Stimulated activated CD4-positive, alpha-beta T cell treated with anti-CD3 and anti-CD28 coated beads, Interleukin-4, amount 100 ng/mL, for 24 hours (primary cell): Measurements from ENCODE around the gene REEP5.
A peak's percentile ranks its signal among the peaks of the same experiment; 100 is the strongest.
"Not testable (repeated sequence)": the region's sequence is repeated elsewhere in the genome, so short reads cannot be mapped to it uniquely, and the experiment has no call there.

Experiments used
- DNase-seq: peaks from one replicate; pipeline ENCODE4 v3.0.0-alpha.2; 2020

The REEP5 gene

DNA sequence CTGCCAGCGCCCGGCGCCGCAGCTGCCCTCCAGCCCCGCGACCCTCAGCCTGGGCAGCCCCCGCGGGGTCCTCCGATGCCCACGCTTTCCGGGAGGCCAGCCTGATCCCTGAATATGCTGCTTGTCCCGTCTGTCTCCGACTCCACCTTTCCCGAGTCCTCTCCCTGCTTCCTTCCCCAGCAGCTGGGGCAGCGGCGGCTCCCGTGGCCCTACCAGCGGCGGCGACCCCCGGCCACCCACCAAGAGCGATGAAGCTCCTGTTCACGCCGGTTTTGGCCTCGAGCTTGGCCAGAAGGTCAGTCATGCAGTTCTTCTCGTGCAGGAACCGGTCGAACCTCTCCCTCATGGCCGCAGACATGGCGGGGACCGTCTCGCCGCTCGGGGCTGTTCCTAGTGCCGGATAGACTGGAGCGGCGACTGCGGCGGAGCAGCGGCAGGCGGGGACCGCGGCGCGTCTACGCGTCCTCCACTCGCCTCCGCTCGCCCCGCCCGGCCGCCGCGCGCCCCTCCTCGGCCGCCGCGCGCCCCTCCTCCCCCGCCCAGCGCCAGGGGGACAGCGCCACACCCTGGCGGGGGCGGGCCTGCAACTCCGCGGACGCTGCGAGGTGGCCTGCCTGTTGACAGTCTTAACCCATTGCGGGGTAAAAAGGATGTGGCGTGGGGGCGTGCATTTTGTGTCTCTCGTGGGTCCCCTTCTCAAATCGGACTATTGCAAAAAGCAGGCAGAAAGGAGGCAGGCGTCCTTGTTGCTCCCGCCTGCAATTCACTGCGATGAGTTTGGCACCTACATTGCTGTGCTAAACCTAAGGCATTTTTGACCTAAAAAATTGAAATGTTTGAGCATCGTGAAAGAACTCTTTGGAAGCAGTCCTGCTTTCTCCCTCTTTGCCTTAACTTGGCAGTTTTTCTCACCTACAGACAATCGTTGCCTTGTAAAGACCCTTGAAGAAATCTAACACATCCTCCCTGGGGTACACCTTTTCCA, at the start of gene REEP5:
REEP5 (minus strand) TSS at position 395 of the 985 bp plus-strand sequence; CDS start at position 358, 37 bp downstream.
- peak; percentile 83 for DNase-seq

- DNase-seq: no peak
These were observed 49.2 kb upstream of the REEP5 start for GRCh38 chr5:112971276-112971675.

DNA sequence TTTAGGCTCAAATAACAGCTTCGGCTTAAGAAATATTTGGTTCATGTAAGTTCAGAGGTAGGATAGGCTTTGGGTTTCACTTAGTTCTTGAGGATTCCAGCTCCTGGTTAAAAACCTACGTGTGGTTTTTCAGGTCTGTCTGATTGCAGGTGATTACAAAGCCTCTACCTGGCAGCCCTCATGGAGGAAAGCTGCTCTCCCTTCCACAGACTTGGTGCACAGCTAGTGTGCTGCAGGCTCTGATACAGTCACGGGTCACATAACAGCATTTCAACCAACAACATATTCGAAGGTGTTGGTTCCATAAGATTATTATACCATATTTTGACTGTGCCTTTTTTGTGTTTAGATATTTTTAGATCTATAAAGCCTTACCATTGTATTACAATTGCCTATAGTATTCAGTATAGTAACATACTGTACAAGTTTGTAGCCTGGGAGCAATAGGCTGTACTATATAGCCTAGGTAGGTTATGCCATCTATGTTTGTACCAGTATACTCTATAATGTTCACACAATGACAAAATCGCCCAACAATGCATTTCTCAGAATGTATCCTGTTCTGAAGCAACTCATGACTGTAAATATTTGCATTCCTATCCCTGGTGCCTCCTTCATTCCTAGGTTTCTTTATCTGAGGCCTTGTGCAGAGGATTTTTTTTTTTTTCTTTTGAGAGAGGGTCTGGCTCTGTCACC, 46.5 kb upstream of the REEP5 start:
- DNase-seq: no peak

- no peak for DNase-seq
These were observed 45.6 kb upstream of the REEP5 start for GRCh38 chr5:112967520-112968083.

DNA sequence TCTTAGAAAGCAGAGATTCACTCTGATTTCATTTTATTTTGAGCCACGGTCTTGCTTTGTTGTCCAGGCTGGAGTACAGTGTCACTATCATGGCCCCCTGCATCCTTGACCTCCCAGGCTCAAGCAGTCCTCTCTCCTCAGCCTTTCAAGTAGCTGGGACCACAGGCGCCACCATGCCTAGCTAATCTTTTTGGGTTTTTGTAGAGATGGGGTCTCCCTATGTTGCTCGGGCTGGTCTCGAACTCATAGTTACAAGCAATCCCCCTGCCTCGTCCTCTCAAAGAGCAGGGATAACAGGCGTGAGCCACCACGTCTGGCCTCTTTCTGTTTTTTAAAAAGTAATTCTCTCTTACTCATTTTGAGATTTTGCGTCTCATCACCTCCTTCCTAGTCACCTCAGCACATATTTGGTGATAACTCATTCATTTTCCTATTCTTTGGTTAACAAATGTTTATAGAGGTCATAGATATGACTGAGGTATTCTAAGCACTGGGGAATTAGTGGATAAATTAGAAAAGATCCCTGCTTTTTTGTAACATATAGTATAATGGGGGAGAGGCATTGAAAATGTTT, 43.8 kb upstream of the REEP5 start:
- peak; percentile 18 for DNase-seq

GRCh38 chr5:112963374-112963733, 41.3 kb upstream of the REEP5 start:
- not testable (repeated sequence) for DNase-seq

DNA sequence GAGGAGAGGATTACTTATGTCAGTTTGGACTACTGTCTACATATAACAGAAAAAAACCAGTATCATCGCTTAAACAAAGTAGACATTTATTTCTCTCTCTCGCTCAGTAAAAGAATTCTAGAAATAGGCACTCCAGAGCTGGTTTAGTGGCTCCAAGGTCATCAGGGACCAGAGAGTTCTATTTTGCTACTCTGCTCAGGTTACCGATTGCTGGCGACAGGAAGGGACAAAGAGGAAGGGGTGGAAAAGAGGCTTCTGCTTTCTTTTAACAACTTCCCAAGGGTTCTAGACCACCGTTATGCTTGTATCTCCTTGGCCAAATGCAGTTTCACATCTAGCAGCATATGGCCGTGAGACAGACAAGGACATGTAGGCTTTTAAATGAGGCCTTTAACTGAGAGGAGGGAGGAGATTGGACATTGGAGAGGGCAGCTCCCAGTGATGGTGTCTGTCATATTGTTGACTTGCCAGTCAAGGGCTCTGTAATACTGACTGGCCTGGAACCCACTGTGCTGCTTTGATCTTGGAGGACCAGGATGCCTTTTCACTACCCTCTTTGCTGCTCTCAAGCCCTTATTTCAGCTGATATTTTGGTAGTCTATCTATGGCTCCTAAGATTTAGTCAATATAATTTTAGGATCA, 39.0 kb upstream of the REEP5 start:
- DNase-seq: no peak

DNA sequence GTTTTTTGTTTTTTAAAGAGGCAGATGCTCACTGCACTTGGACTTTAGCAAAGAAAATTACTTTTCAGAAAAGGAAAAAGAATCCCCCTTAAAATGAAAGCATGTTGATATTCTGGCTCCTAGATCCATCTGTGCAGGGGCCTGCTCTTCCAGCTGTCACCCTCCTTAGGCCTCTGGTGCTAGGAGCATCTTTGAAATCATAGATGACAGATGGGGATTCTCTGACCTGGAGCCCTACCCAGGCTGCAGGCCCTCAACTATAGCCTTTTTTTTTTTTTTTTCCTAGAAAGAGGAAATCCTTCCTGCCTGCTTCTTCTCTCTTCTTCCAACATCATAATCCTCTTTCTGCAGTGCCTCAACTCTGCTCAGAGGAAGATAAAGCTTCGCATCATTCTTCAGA, 38.3 kb upstream of the REEP5 start:
- DNase-seq: no peak

GRCh38 chr5:112959872-112960271, 37.8 kb upstream of the REEP5 start:
- DNase-seq: not testable (repeated sequence)

GRCh38 chr5:112958093-112959088, 36.4 kb upstream of the REEP5 start:
- no peak for DNase-seq

DNA sequence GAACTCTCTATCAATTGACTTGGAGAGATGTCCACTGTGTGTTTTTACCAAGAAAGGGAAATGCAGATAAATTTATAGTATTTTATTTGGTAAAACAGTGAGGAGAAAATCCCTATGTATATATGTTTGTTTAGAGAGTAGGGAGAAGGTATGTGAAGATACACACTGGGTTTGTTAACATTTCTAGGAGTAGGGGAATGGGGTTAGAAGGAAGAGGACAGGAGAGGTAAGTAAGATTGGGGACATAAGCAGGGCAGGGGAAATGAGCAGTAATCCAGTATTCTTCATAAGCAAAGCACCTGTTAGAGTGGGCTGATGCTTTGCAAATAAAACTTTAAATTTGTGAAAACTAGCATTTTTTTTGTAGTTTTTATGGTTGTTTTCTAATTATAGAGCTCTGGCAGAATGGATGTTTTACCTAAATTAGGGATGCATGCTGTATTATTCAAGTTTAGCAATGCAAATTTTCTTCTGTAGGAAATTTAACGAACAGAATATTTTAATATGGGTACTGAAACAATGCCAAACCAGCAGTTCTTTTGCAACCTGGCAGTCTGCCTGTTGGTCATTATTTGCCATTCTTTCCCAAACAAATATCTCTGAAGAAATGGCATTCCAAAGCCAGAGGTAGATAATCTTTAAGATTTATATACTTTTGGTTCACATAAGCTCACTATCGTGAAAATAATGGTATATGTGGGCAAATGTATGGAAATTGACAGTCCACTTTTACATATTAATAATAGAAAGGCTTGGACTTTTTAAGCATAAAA, 35.2 kb upstream of the REEP5 start:
- no peak for DNase-seq

- no peak for DNase-seq
These were observed 34.6 kb upstream of the REEP5 start for GRCh38 chr5:112956606-112957005.

- peak; percentile 40 for DNase-seq
These were observed 29.2 kb upstream of the REEP5 start for GRCh38 chr5:112951124-112951702.

- no peak for DNase-seq
These were observed 26.4 kb upstream of the REEP5 start for GRCh38 chr5:112948458-112948857.

DNA sequence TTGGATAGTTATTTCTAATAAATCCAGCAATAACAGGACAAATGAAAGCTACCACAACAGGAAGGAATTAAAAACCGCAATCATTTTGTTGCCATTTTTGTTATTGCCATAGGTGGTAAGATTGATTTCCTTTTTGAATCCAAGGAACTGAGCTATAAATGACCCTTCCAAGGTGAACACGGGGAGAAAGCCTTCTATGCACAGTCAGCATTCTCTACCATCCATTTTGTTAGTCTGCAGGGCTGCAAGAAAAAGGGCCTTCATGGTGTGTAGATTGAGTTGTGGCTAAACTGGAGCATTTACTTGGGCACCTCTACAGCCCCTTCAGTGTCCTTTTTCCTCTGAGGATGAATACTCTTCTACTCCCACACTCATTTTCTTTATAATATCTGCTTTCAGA, 18.6 kb upstream of the REEP5 start:
- no peak for DNase-seq

- DNase-seq: no peak
These were observed 16.3 kb upstream of the REEP5 start for GRCh38 chr5:112938286-112938685.

GRCh38 chr5:112935675-112936074, 13.6 kb upstream of the REEP5 start:
- no peak for DNase-seq

- no peak for DNase-seq
These were observed 12.3 kb upstream of the REEP5 start for GRCh38 chr5:112934366-112934663.

DNA sequence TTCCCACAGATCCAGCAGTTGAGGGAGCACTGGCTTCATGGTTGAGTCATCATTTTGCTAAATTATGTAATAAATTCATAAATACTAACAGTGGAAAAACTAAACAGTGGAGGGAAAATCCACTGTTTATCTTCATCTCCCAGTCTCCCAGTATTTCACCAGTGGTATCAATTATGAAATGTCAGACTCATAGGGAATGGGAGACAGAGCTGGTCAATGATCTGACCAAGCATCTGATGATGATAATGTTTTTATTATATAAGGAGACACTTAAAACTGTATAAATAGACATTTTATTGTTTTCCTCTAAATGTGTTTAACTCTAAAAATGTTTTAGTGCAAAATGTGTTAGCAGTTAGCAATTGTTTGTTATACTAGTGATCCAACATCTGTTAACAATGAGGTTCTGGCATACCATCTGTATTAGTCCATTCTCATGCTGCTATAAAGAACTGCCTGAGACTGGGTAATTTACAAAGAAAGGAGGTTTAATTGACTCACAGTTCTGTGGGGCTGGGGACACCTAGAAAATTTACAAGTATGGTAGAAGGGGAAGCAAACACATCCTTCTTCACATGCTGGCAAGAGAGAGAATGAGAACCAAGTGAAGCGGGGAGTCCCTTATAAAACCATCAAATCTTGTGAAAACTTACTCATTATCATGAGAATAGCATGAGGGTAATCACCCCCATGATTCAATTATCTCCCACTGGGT, 11.8 kb upstream of the REEP5 start:
- DNase-seq: no peak

DNA sequence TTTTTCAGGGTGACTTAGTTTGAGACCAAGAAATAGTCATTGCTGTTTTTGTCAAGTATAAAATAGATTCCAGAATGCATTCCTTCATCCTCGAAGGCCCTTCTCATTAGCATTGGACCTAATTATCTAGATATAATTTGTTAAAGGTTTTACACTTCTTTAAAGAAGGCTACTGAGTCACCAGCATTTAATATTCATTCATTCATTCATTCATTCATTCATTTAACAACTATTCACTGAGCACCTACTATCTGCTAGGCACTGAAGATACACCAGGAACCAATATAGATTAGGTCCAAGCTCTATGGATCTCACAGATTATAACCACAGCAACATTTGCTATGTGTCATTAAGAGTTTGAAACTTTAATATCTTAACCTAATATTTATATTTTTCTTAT, 11.1 kb upstream of the REEP5 start:
- no peak for DNase-seq
